Brain microvascular endothelial cell (primary cell): ENCODE data around the gene UBXN11.

Source experiments
- DNase-seq: peaks from one replicate; pipeline ENCODE4 v3.0.0-alpha.2; 2020
- H3K27ac ChIP-seq: fragments of 250-450 bp; sonication (Bioruptor Pico); 2 replicates; pipeline ENCODE4 v1.5.1; 2020; ENCODE audit warnings: mild to moderate bottlenecking, moderate library complexity
- H3K27me3 ChIP-seq: fragments of 250-450 bp; sonication (Bioruptor Pico); replicated peaks from 2 replicates; pipeline ENCODE4 v1.5.1; 2020; ENCODE audit warnings: mild to moderate bottlenecking
- H3K36me3 ChIP-seq: fragments of 250-450 bp; sonication (Bioruptor Pico); replicated peaks from 2 replicates; pipeline ENCODE4 v1.5.1; 2020; ENCODE audit warnings: mild to moderate bottlenecking
- H3K4me3 ChIP-seq: 2 replicates; pipeline ENCODE4 v1.5.1; 2011; ENCODE audit warnings: low read depth, mild to moderate bottlenecking, control low read depth, low read length, moderate library complexity
- in situ Hi-C: cut with HindIII; loops from 2 replicates; pipeline ENCODE4 v1.10.0; 2017; ENCODE audit warnings: low sequenced_read_pairs, low pct_ligation_motif_present
- TF ChIP-seq, protein P1 (sequence below): IDR thresholded peaks from 2 replicates; pipeline ENCODE4 v1.5.1; 2011; ENCODE audit warnings: low read depth, mild to moderate bottlenecking, moderate library complexity, low read length, control low read depth, inconsistent platforms; ENCODE audit errors: missing control alignments

The UBXN11 gene

DNA sequence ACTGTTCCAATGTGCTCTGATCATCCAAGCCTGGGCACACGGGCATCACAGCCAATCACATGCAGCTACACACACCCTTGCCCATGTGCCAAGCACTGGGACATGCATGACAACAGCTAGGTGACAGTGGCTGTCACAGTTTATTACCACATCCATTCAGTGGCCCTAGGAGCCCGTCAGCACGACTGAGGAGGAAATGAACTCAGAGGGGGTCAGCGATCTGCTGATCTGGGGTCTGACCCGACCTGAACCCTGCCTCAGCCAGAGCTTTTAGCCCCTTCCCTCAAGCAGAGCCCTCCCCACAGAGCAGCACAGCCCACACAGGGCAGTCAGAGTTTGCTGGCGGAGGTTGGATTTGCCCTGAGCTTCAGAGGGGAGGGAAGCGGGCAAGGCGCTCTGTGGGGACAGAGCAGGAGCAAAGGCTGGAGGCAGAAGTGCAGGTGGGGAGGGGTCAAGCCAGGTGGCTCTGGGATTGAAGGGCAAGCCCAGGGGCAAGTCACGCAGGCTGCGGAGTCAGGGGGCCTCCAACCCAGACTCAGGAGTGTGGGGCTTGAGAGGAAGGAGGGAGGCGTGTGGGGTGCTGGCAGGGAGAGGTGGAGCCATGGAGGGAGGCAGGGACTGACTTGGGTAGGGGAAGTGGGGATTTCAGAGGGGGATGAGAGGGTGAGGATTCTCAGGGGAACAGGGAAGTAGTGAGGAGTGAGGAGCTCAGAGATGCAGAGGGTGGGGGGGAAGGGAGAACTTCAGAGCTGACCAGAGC, 16.1 kb downstream of the UBXN11 start:
- TF ChIP-seq, protein P1, sequence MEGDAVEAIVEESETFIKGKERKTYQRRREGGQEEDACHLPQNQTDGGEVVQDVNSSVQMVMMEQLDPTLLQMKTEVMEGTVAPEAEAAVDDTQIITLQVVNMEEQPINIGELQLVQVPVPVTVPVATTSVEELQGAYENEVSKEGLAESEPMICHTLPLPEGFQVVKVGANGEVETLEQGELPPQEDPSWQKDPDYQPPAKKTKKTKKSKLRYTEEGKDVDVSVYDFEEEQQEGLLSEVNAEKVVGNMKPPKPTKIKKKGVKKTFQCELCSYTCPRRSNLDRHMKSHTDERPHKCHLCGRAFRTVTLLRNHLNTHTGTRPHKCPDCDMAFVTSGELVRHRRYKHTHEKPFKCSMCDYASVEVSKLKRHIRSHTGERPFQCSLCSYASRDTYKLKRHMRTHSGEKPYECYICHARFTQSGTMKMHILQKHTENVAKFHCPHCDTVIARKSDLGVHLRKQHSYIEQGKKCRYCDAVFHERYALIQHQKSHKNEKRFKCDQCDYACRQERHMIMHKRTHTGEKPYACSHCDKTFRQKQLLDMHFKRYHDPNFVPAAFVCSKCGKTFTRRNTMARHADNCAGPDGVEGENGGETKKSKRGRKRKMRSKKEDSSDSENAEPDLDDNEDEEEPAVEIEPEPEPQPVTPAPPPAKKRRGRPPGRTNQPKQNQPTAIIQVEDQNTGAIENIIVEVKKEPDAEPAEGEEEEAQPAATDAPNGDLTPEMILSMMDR, result no peak
- Histone ChIP-seq H3K4me3 (no peak overlapping the region), H3K36me3 (no peaks in the 10 kb centered on the region), H3K27ac (no peak overlapping the region), H3K27me3 (no peaks in the 10 kb centered on the region)
- in situ Hi-C loops, result no loop called here
- DNase-seq, result no peak

DNA sequence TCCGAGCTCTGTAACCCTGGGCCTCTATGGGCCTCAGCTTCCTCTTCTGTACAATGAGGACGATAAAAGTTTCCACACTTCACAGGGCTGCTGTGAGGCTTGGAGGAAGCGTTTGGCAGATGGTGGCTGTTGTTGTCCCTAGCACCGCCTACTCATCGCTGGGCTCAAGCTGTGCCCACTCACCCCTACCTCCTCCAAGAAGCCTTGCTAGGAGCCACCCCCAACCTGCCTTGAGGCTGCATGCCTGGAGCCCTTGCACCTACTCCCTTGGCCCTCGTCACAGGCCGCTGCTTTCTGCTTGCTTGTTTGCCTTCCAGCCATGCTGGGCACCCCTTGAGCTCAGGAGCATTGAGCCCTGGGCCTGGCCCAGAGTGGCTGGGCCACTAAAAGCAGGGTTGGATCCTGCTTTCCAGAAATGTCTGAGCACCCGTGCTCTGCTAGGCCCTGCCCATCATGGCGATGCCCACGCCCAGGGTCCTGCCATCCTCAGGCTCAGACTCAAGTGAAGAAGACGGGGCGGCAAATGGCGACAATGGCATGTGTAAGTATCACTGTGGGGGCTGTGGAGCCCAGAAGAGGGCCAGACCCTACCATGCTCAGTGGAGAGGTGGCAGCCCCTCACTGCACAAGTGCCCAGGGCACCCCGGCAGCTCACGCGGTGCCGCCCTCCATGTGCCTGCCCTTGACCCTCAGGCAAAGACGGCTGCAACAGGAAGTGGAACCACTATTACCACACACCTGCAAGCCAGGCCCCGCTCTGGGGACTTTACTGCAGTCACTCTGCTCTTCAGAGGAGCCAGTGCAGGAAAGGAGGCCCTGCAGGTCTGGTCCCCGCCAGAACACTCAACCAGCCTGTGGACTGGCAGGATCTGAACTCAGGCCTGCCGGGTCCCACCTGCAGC, 17.0 kb downstream of the UBXN11 start:
- H3K27me3 ChIP-seq, result no peaks in the 10 kb centered on the region
- no peak for DNase-seq
- no peak overlapping the region for H3K4me3 ChIP-seq
- peaks cover 2% of the 10 kb centered on the region for H3K36me3 ChIP-seq
- TF ChIP-seq, protein P1, result no peak
- in situ Hi-C loops, result no loop called here
- H3K27ac ChIP-seq, result no peak overlapping the region

DNA sequence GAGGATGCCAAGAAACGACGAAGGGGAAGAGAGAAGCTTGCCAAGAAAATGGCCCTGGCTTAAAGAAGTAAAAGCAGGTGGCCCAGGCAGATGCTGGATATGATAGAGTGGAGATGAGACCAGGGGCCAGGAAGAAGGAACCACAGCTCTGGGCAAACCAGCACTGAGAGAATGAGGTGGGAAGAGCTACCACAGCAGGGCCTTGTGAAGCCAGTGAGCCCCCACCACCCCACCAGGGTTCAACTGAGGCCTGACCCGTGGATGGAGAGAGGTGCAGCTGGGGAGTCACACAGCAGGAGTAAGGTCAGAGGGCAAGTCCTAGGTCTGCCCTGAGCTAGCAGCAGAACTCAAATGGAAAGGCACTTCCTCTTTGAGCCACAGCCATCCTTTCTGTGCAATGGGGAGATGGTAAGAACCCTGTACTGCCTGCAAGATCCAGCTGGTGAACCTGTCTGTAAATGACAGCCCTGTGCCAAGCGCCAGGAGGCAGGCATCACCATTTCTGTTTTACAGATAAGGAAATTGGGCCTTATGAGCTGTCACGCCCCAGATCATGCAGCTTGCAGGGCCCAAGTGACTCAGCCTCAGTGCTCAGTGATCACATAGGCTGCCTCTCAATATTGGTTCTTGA, 18.0 kb downstream of the UBXN11 start:
- H3K4me3 ChIP-seq, result no peak overlapping the region
- H3K27ac ChIP-seq, result no peak overlapping the region
- no peaks in the 10 kb centered on the region for H3K27me3 ChIP-seq
- DNase-seq, result no peak
- TF ChIP-seq, protein P1, result no peak
- H3K36me3 ChIP-seq, result peaks cover 11% of the 10 kb centered on the region
- in situ Hi-C loops, result no loop called here

DNA sequence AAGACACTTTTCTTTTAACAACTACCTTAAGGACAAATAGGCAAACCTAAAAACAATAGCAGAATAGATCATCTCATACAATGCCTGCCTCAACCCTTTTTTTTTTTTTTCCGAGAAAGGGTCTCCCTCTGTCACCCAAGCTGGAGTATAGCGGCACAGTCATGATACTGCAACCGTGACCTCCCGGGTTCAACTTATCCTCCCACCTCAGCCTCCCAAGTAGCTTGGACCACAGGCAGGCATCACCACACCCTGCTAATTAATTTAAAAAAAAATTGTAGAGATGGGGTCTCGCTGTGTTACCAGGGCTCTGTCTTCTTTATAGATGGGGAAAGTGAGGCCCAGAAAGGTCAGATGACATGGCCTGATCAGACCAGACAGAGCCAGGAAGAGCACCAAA, 18.6 kb downstream of the UBXN11 start:
- no peak overlapping the region for H3K4me3 ChIP-seq
- DNase-seq, result no peak
- H3K27me3 ChIP-seq, result no peaks in the 10 kb centered on the region
- no peak overlapping the region for H3K27ac ChIP-seq
- in situ Hi-C loops, result no loop called here
- TF ChIP-seq, protein P1, result no peak
- peaks cover 17% of the 10 kb centered on the region for H3K36me3 ChIP-seq

DNA sequence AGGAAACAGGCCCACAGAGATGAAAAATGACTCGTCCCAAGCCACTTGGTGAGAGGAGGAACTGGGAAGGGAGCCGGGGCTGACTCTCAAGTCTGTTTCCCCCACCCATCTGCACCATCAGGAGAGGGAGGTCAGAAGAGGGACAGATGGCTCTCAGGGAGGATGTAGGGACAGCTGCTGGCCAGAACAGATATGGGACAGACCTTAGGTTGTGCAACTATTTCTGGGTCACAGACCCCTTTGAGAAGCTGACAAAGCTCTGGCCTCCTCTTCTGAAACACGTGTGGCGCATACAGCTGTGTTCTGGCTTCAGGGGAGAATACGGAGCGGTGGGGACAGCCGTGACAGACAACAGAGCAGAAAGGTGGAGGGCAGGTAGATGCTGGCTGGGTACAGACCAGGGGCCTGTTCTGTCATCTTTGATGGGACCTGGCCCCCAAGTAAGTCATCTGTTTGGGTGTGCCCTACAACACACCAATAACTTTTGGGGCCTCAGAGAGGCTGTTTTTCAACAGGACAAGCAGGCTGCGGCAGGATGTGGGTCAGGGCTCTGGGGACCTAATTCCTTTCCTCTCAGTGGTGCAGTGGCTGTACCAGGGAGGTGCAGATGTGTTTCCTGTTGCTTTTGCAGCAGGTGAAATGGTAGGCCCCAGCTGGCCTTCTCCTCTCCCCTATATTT, 19.3 kb downstream of the UBXN11 start:
- H3K27ac ChIP-seq, result no peak overlapping the region
- TF ChIP-seq, protein P1, result no peak
- in situ Hi-C loops, result no loop called here
- H3K36me3 ChIP-seq, result peaks cover 22% of the 10 kb centered on the region
- no peaks in the 10 kb centered on the region for H3K27me3 ChIP-seq
- DNase-seq, result no peak
- no peak overlapping the region for H3K4me3 ChIP-seq
